Thymus (tissue), 11 donors: Measurements from ENCODE around the gene FKBP6. TPM values are rescaled to one million over a fixed set of nuclear protein-coding genes. Genes with fewer than 3 reads are reported as not detected.

Source experiments
- DNase-seq, 9 donors: peaks; one replicate each; pipeline ENCODE4 v3.0.0-alpha.2; 2013; ENCODE audit warnings: low spot score in 9 of 9, low read depth in 6 of 9, missing footprints in 1 of 9
- H3K27ac ChIP-seq, 2 donors: one replicate each; pipeline ENCODE4 v1.5.1; 2013; ENCODE audit warnings: control low read depth in 1 of 2, low read depth in 1 of 2, low read length in 1 of 2, mild to moderate bottlenecking in 1 of 2, moderate library complexity in 1 of 2
- H3K27me3 ChIP-seq, 2 donors: one replicate each; pipeline ENCODE4 v1.5.1; 2013; ENCODE audit warnings: low read length in 1 of 2; ENCODE audit not compliant: control insufficient read depth in 2 of 2, insufficient read depth in 1 of 2
- H3K36me3 ChIP-seq, 2 donors: one replicate each; pipeline ENCODE4 v1.5.1; 2013; ENCODE audit warnings: low read length in 1 of 2, mild to moderate bottlenecking in 1 of 2, moderate library complexity in 1 of 2; ENCODE audit not compliant: control insufficient read depth in 2 of 2, insufficient read depth in 2 of 2
- H3K4me1 ChIP-seq, 2 donors: one replicate each; pipeline ENCODE4 v1.5.1; 2013; ENCODE audit warnings: low read length in 2 of 2; ENCODE audit not compliant: control insufficient read depth in 2 of 2, insufficient read depth in 2 of 2
- H3K4me3 ChIP-seq, 2 donors: one replicate each; pipeline ENCODE4 v1.5.1; 2013; ENCODE audit warnings: low read length in 2 of 2, control low read depth in 1 of 2, mild to moderate bottlenecking in 1 of 2
- H3K9me3 ChIP-seq, 2 donors: one replicate each; pipeline ENCODE4 v1.5.1; 2013; ENCODE audit warnings: low read length in 1 of 2, mild to moderate bottlenecking in 1 of 2; ENCODE audit not compliant: control insufficient read depth in 2 of 2, insufficient read depth in 1 of 2
- WGBS: extraction: QIAGEN DNeasy Blood & Tissue Kit; methylation state at CpG from one replicate; pipeline ENCODE4 v1.1.7; 2013; 5-methylcytosine and 5-hydroxymethylcytosine counted together
- polyA plus RNA-seq: library from polyadenylated mRNA; stranded (reverse); fragments of 200-250 nt; gene quantifications from one replicate; pipeline ENCODE4 v1.2.3, GENCODE V29; 2013
- total RNA-seq: library from RNA; stranded (reverse); fragments of 120-200 nt; gene quantifications from one replicate; pipeline ENCODE4 v1.2.4, GENCODE V29; 2013
- donor health status: healthy.

FKBP6 gene
- total and polyA plus RNA-seq, 2 donors = 0.19 to 0.50 TPM

DNA sequence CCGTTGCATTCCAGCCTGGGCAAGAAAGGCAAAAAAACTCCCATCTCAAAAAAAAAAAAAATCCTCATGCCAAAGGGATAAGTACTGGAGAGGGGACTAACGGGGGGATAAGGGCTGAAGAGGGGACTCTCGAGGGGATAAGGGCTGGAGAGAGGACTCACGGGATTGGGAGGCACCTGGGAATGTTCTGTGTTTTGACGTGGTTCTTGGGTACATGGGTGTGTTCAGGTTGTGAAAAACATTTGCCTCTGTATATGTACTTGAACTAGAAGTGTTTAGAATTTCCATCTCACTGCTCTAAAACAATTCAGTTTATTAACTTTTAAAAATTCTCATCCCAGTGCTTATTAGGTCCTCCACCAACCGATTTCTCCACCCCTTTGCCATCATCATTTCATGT is 4.5 kb downstream of the FKBP6 start:
- Histone ChIP-seq H3K36me3 (no peaks in the 10 kb centered on the region), H3K27me3 (no peaks in the 10 kb centered on the region), H3K9me3 (peaks cover 0 to 3% of the 10 kb centered on the region in 2 donors), H3K27ac (no peak overlapping the region), H3K4me3 (no peak overlapping the region), H3K4me1 (no peaks in the 10 kb centered on the region)
- DNase-seq = no peak
- WGBS = 87% methylated on average over 6 of the region's 6 CpGs

- 85% methylated on average over 10 of the region's 10 CpGs for WGBS
- H3K27ac ChIP-seq = no peak overlapping the region
These were observed 10.4 kb downstream of the FKBP6 start for GRCh38 chr7:73338321-73338720.

GRCh38 chr7:73340514-73340913 is 12.6 kb downstream of the FKBP6 start:
- Histone ChIP-seq H3K36me3 (no peaks in the 10 kb centered on the region), H3K4me1 (peaks cover 0 to 9% of the 10 kb centered on the region in 2 donors), H3K27me3 (peaks cover 0 to 2% of the 10 kb centered on the region in 2 donors), H3K27ac (no peak overlapping the region), H3K9me3 (no peaks in the 10 kb centered on the region), H3K4me3 (no peak overlapping the region)
- DNase-seq = no peak
- WGBS = 94% methylated on average over 7 of the region's 7 CpGs

More at GRCh38 chr7:73338321-73338720, 10.4 kb downstream of the FKBP6 start:
- DNase-seq = no peak
- Histone ChIP-seq H3K36me3 (no peaks in the 10 kb centered on the region), H3K4me3 (no peak overlapping the region), H3K27me3 (peaks cover 0 to 2% of the 10 kb centered on the region in 2 donors), H3K4me1 (peaks cover 0 to 4% of the 10 kb centered on the region in 2 donors), H3K9me3 (no peaks in the 10 kb centered on the region)

GRCh38 chr7:73341877-73342276 is 13.9 kb downstream of the FKBP6 start:
- no peaks in the 10 kb centered on the region for H3K9me3 ChIP-seq
- no peak for DNase-seq
- H3K36me3 ChIP-seq = no peaks in the 10 kb centered on the region
- peaks cover 0 to 19% of the 10 kb centered on the region in 2 donors for H3K4me1 ChIP-seq
- peaks cover 0 to 2% of the 10 kb centered on the region in 2 donors for H3K27me3 ChIP-seq
- H3K4me3 ChIP-seq = no peak overlapping the region
- peak overlapping the region; percentile 13 to 15 for H3K27ac ChIP-seq
- WGBS = 88% methylated on average over 8 of the region's 8 CpGs

DNA sequence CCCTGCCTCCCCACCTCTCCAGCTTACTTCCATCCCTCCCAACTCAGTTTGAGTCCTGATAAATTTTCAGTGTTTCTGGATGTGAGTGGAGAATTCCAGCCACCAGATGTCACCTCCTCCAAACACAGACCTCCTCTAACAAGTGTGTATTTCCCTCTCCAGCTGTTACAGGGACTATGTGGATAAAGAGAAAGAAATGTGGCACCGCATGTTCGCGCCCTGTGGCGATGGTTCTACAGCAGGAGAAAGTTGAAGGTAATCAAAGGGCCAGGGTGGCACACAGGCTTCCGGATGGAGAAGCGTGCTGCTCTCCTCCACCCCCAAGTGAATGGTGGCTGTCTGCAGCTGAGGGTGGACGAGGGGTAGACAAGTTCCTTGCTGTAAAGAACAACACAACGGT is 14.7 kb downstream of the FKBP6 start:
- H3K36me3 ChIP-seq = no peaks in the 10 kb centered on the region
- no peaks in the 10 kb centered on the region for H3K9me3 ChIP-seq
- no peak overlapping the region for H3K4me3 ChIP-seq
- DNase-seq = no peak
- 93% methylated on average over 8 of the region's 8 CpGs for WGBS
- H3K27ac ChIP-seq = peak overlapping the region in 1 of 2 donors; percentile 0
- peaks cover 0 to 19% of the 10 kb centered on the region in 2 donors for H3K4me1 ChIP-seq
- H3K27me3 ChIP-seq = peaks cover 0 to 2% of the 10 kb centered on the region in 2 donors

DNA sequence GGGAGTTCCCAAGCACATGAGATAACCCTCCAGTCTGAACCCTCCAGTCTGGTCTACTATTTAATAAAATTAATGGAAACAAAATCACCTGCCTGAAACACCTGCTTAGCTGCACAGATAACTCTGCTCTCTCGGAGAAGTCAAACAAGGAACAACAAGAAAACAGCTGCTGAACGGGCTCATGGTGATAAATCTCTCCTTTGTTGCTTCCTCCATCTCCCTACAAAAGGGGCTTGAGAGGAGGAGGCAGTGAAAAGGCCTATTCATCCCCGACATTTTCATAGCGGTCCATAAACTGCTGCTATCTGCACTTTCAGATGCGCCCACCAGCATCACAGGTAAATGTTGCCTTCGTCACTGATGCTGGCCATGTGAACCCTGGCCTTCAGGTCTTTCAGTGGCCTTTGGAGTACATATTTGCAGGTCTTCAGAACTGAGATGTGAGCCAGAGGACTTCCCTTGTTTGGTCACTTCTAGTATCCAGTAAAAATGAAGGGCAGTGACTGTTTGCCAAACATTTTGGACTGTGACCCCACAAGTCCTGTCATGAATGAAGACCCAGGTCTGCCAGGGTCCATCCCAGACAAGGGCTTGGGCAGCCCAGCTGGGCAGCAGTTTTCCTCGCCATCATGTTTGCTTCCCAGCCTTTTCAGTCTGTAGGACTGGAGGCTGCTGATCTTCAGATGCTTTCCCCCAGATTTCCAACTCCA is 15.9 kb downstream of the FKBP6 start:
- DNase-seq = no peak
- H3K4me1 ChIP-seq = peaks cover 0 to 19% of the 10 kb centered on the region in 2 donors
- H3K27ac ChIP-seq = peak overlapping the region in 1 of 2 donors; percentile 43
- H3K27me3 ChIP-seq = peaks cover 0 to 2% of the 10 kb centered on the region in 2 donors
- no peak overlapping the region for H3K4me3 ChIP-seq
- no peaks in the 10 kb centered on the region for H3K36me3 ChIP-seq
- H3K9me3 ChIP-seq = no peaks in the 10 kb centered on the region
- WGBS = 84% methylated on average over 7 of the region's 7 CpGs

GRCh38 chr7:73345538-73345937 is 17.6 kb downstream of the FKBP6 start:
- Histone ChIP-seq H3K9me3 (no peaks in the 10 kb centered on the region), H3K4me1 (peaks cover 0 to 28% of the 10 kb centered on the region in 2 donors), H3K27me3 (peaks cover 0 to 2% of the 10 kb centered on the region in 2 donors), H3K36me3 (no peaks in the 10 kb centered on the region), H3K27ac (no peak overlapping the region), H3K4me3 (no peak overlapping the region)
- no peak for DNase-seq
- 61% methylated on average over 4 of the region's 4 CpGs for WGBS

DNA sequence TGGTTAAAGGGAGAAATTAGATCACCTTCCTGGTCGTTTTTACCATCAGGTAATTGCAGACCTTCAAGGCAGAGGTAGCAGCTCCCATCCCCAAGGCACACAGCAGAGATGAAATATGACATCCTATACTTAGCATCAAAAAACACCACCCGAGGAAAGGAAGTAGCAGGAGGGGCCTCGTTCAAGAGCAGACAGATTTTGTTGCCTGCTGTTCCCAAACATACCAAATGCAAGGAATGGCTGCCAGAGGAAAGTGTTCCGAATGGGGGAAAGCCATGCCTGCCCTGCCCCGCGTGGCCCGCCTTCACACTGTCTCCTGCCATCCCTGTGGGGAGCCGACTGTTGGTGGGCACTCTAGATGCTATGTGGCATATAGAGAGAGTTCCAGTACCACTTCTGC is 18.0 kb downstream of the FKBP6 start:
- DNase-seq = peak in 1 of 9 donors; percentile 32
- Histone ChIP-seq H3K4me1 (peaks cover 0 to 30% of the 10 kb centered on the region in 2 donors), H3K9me3 (no peaks in the 10 kb centered on the region), H3K27me3 (peaks cover 0 to 2% of the 10 kb centered on the region in 2 donors), H3K36me3 (no peaks in the 10 kb centered on the region), H3K27ac (no peak overlapping the region), H3K4me3 (no peak overlapping the region)
- 53% methylated on average over 8 of the region's 8 CpGs for WGBS

- no peak for DNase-seq
- Histone ChIP-seq H3K27ac (peak overlapping the region in 1 of 2 donors; percentile 60), H3K27me3 (no peaks in the 10 kb centered on the region), H3K4me3 (no peak overlapping the region), H3K36me3 (no peaks in the 10 kb centered on the region), H3K9me3 (peaks cover 1 to 18% of the 10 kb centered on the region in 2 donors), H3K4me1 (peaks cover 0 to 25% of the 10 kb centered on the region in 2 donors)
- WGBS = 91% methylated on average over 6 of the region's 6 CpGs
These were observed 21.8 kb downstream of the FKBP6 start for GRCh38 chr7:73349763-73350162.
